ENCODE results near the gene PARVG.

PARVG gene

DNA sequence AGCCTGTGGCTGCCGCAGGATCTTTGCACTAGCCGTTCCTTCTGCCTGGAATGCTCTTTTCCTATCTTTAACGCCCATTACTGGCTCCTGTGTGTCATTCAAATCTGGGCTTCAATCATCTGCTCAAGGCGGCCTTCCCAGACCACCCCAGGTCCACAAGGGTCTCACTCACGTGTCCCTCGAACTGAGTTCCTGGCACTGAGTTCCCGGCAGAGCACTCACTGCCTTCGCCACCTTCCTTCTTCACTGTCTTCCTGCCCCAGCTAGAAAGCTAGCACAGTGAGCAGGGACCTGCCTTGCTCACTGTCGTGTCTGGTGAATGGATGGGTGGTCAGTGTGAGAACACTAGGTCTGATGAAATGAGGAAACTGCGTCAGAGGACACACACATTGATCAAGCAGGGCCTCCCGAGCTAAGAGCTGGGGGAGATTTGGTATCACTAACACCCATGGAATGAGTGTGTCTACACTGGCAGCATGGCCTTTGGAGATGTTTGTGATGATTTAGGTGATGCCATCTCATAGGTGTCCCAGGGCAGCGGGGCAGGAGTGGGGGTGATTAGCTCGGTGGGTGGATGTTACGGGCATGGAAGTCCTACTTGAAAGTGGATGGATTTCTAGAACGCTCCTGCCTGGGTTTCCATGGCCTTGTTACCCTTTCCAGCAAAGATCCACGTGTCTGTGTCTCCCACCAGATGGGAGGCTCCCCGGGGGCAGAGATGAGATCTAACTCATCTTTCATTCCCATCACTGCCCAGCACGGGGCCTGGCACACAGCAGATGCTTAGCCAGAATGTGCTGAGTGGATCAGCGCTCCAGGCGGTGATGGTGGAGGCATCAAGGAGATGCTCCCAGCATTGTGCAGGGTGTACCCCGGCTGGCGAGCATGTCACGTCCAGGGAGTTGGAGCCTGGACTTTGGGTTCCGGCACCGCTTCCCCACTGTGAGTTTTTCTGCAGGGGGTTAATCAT lies 67.5 kb downstream of the PARVG start:
- FAIRE-seq: no peak

DNA sequence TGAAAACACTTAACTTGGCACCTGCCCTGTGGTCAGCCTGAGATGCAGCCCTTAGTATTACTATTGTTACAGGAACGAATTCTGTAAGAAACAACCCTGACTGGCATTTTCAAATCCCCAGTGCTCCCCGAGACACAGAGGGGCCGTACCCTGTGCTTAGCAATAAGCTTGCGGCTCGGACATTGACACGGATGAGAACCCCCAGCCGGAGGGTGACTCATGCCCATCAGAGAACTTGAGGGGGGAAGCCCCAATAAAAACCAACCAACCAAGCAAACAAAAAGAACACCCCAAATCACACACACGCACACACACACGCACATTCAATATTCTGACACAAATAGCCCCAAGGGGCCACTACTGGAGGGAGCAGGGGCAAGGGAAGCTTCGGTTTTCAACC lies 68.2 kb downstream of the PARVG start:
- FAIRE-seq: no peak

DNA sequence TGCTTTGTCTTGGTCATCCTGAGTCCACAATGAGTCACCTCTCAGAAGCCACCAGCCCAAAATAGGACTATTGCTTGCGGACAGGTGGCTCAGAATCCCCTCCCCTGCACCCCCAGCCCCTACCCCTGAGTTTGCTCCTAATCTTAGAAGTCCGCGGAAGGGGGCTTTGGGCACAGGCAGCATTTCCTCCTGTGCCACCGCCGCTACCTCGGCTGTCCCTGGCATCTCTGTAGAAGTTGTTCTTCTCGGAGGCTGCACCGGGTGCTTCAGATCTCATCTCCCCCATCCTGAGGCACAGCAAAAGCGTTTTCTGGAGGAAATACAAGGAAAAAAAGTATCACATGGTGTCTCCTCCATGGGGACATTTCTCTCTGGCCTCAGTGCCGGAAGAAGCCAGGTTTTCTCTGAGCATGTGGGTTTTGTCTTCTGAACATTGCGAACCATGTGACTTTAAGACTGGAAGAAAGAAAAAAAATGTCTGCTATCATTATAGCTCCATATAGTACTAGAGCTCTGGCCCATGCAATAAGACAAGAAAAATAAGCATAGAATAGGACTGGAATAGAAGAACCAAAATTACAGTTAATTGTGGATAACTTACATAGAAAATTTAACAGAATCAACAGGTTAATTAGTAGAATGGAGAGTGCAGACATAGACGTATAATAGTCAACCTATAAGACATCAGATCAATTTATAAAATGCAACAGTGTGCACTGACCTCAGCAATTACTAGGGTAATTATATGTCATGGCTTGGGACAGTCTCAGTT lies 68.8 kb downstream of the PARVG start:
- no peak for FAIRE-seq

DNA sequence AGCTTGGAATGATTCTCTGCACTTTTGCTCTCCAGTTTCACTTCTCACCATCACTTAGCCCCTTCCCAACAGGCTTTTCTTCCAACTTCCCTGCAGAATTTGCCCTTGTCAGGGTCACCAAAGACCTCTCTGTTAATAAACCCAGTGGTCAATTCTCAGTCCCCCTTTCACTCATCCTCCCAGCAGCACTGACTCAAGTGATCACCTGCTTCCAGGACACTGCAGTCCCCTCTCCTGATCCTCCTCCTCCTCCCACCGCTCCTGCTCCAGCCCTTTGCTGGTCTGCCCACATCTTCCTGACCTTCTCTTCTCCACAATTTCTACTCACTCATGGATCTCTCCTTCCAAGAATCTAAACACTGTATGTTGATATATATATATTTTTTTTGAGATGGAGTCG lies 74.1 kb downstream of the PARVG start:
- no peak for FAIRE-seq

DNA sequence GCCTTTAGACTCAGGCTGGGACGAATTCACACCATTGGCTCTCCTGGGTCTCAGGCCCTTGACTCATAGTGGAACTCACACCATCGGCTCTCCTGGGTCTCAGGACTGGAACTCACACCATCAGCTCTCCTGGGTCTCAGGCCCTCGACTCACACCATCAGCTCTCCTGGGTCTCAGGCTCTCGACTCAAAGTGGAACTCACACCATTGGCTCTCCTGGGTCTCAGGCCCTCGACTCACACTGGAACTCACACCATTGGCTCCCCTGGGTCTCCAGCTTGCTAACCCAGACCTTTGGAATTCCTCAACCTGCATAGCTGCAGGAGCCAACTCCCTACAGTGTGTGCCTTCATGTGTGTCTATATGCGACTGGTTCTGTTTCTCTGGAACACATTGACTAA lies 75.4 kb downstream of the PARVG start:
- FAIRE-seq: no peak

DNA sequence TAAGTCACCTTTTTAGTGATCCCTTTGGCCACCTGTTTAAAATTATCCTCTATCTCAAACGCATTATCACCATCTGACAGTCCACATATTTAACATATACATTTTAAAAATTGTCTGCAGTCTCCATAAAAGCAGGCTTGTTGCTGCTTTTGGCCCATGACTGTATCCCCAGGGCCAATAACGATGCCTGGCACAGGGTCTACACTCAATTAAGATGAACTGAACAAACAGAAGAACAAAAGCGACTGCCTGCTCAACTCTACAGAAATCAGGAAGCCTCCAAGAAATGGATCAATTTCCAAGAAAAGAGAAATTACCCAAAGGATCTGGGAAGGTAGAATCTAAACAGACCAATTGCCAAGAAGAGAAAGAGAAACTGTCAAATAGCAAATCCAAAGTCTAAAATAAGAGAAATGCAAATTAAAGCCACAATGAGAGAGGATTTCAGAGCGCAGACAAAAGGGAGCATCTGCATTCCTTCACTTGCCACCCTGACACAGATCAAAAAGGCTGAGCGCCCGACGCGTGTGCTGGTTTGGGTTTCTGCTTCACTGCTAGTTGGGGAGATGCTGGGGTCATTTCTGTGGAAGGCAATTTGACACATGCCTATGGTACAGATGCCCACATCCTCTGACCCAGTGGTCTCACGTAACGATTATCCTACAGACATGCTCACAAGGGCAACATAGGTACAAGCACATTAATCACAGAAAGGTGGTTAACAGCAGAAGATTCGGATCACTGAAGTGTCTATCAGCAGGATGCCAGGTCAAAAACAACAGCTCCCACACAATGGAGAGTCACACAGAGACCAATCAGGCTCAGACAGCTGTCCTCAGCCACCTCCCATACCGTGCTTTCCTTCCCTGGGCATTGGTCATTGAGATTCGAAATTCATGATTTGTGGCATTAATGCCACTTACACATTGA lies 76.1 kb downstream of the PARVG start:
- no peak for FAIRE-seq

Measured in G401.6 (cell line).